OCI-LY1 (cell line): ENCODE data around the gene FLVCR1.
"Not testable (repeated sequence)": the region's sequence is repeated elsewhere in the genome, so short reads cannot be mapped to it uniquely, and the experiment has no call there.

ENCODE experiments used
- EZH2 ChIP-seq: fragments of 200-600 bp; sonication (generic), shearing (Covaris generic); IDR thresholded peaks from 2 replicates; pipeline ENCODE4 v1.8.0; 2017; ENCODE audit warnings: borderline replicate concordance, mixed run types, mild to moderate bottlenecking, antibody characterized with exemption, low read length, moderate library complexity, mixed read lengths
- TF ChIP-seq, protein P1 (sequence below): fragments of 200-600 bp; sonication (generic), shearing (Covaris generic); IDR thresholded peaks from 2 replicates; pipeline ENCODE4 v1.5.1; 2017; ENCODE audit warnings: mild to moderate bottlenecking, antibody characterized with exemption, low read length, moderate library complexity, mixed read lengths

DNA sequence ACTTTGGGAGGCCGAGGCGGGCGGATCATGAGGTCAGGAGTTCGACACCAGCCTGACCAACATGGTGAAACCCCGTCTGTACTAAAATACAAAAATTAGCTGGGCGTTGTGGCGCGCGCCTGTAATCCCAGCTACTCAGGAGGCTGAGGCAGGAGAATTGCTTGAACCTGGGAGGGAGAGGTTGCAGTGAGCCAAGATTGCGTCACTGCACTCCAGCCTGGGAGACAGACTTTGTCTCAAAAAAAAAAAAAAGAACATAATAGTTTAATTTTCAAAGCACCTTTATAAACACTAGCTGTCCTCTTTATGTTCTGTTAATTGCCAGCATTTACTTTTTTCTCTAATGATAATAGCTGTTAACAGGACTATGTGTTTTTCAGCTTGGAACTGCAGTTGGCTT lies 5.3 kb downstream of the FLVCR1 start:
- TF ChIP-seq, protein P1, sequence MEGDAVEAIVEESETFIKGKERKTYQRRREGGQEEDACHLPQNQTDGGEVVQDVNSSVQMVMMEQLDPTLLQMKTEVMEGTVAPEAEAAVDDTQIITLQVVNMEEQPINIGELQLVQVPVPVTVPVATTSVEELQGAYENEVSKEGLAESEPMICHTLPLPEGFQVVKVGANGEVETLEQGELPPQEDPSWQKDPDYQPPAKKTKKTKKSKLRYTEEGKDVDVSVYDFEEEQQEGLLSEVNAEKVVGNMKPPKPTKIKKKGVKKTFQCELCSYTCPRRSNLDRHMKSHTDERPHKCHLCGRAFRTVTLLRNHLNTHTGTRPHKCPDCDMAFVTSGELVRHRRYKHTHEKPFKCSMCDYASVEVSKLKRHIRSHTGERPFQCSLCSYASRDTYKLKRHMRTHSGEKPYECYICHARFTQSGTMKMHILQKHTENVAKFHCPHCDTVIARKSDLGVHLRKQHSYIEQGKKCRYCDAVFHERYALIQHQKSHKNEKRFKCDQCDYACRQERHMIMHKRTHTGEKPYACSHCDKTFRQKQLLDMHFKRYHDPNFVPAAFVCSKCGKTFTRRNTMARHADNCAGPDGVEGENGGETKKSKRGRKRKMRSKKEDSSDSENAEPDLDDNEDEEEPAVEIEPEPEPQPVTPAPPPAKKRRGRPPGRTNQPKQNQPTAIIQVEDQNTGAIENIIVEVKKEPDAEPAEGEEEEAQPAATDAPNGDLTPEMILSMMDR: not testable (repeated sequence)
- TF ChIP-seq EZH2: not testable (repeated sequence)
